ENCODE data around the gene AK8. TPM values are rescaled to one million over a fixed set of nuclear protein-coding genes. Genes with fewer than 3 reads are reported as not detected.

AK8 gene, protein sequence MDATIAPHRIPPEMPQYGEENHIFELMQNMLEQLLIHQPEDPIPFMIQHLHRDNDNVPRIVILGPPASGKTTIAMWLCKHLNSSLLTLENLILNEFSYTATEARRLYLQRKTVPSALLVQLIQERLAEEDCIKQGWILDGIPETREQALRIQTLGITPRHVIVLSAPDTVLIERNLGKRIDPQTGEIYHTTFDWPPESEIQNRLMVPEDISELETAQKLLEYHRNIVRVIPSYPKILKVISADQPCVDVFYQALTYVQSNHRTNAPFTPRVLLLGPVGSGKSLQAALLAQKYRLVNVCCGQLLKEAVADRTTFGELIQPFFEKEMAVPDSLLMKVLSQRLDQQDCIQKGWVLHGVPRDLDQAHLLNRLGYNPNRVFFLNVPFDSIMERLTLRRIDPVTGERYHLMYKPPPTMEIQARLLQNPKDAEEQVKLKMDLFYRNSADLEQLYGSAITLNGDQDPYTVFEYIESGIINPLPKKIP
- total RNA-seq: 3.5 TPM

DNA sequence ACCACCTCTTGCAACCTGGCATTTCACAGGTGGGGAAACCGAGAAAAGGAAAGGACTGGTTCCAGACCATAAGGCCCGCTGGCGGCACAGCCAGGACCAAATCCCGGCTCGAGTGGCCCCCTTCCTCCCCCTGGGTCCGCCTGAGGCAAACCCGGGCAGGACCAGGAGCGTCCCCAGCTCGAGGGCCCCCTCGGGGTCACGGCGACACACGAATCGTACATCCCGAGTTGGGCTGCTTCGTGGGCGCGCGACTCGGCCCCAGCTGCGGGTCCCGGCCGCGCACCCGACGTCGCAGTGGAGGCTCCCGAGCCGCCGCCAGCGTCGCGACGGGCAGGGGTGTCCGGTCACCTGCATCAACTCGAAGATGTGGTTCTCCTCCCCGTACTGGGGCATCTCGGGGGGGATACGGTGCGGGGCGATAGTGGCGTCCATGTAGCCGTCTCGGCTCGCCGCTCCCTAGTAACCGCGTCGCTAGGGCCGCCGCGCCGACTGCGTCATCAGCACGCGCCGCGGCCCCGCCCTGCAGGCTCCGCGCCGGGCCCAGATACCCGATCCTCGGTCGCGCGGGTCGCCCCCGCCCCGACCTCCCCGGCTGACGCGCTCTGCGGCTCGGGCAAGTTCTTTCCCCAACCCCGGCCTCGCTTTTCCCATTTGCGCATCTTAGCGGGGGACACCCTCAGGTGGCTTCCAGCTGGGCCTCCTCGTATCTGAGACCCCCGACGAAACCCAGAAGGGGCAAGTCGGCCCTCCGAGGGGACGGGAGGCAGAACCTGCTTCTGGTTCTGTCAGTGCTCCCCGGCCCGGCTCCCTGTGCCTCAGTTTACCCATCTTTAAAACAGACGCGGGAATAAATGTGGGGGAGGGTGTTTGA lies at the start of gene AK8:
Gene AK8, minus strand, starts transcription at position 461 of the 871 bp plus-strand sequence. Its CDS starts 29 bp downstream, at position 432.

DNA sequence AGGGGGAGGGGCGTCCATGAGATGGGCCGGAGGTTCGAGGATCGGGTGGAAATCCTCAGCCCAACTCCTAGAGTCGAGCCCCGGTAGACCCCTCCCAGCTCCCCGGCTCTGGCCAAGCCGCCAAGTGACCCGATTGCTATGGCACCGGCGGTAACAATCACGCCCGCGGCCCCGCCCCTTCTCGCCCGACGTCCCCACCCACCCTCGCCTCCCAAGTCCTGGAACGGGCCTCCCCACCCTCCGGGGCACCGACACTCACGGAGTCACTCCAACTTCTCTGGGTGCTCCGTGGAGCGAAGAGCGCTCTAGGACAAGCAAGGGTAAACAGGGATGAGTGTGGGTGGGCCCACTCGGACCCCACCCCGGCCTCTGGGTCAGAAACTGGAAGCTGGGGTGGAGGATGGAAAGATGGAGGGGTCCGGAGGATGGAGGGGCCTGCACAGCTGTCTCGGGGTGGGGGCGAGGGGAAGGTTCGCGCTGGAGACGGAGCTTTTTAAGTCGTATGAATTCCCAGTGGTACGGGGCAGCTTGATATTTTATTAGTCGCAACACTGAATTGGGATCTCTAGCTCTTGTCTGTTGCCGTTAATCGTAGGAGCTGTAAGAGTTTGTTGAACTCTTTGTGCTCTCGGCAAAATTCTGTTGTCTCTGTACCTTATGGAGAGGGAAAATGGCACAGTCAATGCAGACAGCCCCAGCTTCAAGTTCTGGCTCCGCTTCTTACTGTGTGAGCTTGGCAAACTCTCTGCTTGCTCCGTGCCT lies 792 bp upstream of the AK8 start, which contains the start of gene SPACA9:
Gene SPACA9, plus strand, starts transcription at position 204 of the 762 bp plus-strand sequence. CDS start 5,050 bp downstream, outside the sequence.

Other genes with a start within 250 kb of the AK8 start
- 9.0 TPM for gene DDX31, start 208.3 kb downstream of the AK8 start, total RNA-seq
- 21.9 TPM for gene GTF3C4, start 207.8 kb downstream of the AK8 start, total RNA-seq
- gene SPACA9, start 614 bp upstream of the AK8 start, total RNA-seq: 5.1 TPM
- gene TSC1, start 66.3 kb upstream of the AK8 start, total RNA-seq: 53.3 TPM
- 0.23 TPM for gene GFI1B, start 100.4 kb upstream of the AK8 start, total RNA-seq
- gene GTF3C5, start 152.7 kb upstream of the AK8 start, total RNA-seq: 25.8 TPM
- gene CEL, start 183.7 kb upstream of the AK8 start, total RNA-seq: 0.46 TPM
- gene RALGDS, start 243.0 kb upstream of the AK8 start, total RNA-seq: 99.2 TPM